Measurements from ENCODE around the gene SERPINA1.
"Not testable (repeated sequence)": the region's sequence is repeated elsewhere in the genome, so short reads cannot be mapped to it uniquely, and the experiment has no call there.

Gene SERPINA1

GRCh38 chr14:94363151-94363624 is 25.2 kb downstream of the SERPINA1 start:
- Histone ChIP-seq H3K27ac (ENCODE audit: low read length) (no peak overlapping the region), H3K36me3 (ENCODE audit: insufficient read depth, low read depth, low read length) (no peaks in the 10 kb centered on the region), H3K27me3 (ENCODE audit: insufficient read depth, low read length) (no peaks in the 10 kb centered on the region), H3K9me3 (ENCODE audit: insufficient read depth, low read depth, low read length) (no peaks in the 10 kb centered on the region), H3K4me3 (ENCODE audit: low read length) (no peak overlapping the region), H3K9ac (ENCODE audit: low read depth, low read length) (no peak overlapping the region), H3K4me1 (ENCODE audit: insufficient read depth, low read length) (no peaks in the 10 kb centered on the region)

- Histone ChIP-seq H3K36me3 (ENCODE audit: insufficient read depth, low read depth, low read length) (no peaks in the 10 kb centered on the region), H3K4me3 (ENCODE audit: low read length) (no peak overlapping the region), H3K27ac (ENCODE audit: low read length) (no peak overlapping the region), H3K9me3 (ENCODE audit: insufficient read depth, low read depth, low read length) (no peaks in the 10 kb centered on the region), H3K9ac (ENCODE audit: low read depth, low read length) (no peak overlapping the region), H3K4me1 (ENCODE audit: insufficient read depth, low read length) (no peaks in the 10 kb centered on the region), H3K27me3 (ENCODE audit: insufficient read depth, low read length) (no peaks in the 10 kb centered on the region)
Measured at GRCh38 chr14:94362614-94363133, 25.7 kb downstream of the SERPINA1 start.

- H3K4me3 ChIP-seq (ENCODE audit: low read length): no peak overlapping the region
- H3K36me3 ChIP-seq (ENCODE audit: insufficient read depth, low read depth, low read length): no peaks in the 10 kb centered on the region
- no peak overlapping the region for H3K9ac ChIP-seq (ENCODE audit: low read depth, low read length)
- no peak overlapping the region for H3K27ac ChIP-seq (ENCODE audit: low read length)
- no peaks in the 10 kb centered on the region for H3K27me3 ChIP-seq (ENCODE audit: insufficient read depth, low read length)
- H3K9me3 ChIP-seq (ENCODE audit: insufficient read depth, low read depth, low read length): no peaks in the 10 kb centered on the region
- no peaks in the 10 kb centered on the region for H3K4me1 ChIP-seq (ENCODE audit: insufficient read depth, low read length)
Measured at GRCh38 chr14:94361682-94362081, 26.7 kb downstream of the SERPINA1 start.

- no peak overlapping the region for H3K27ac ChIP-seq (ENCODE audit: low read length)
- no peak overlapping the region for H3K9ac ChIP-seq (ENCODE audit: low read depth, low read length)
- no peaks in the 10 kb centered on the region for H3K27me3 ChIP-seq (ENCODE audit: insufficient read depth, low read length)
- no peaks in the 10 kb centered on the region for H3K36me3 ChIP-seq (ENCODE audit: insufficient read depth, low read depth, low read length)
- no peaks in the 10 kb centered on the region for H3K4me1 ChIP-seq (ENCODE audit: insufficient read depth, low read length)
- no peak overlapping the region for H3K4me3 ChIP-seq (ENCODE audit: low read length)
- no peaks in the 10 kb centered on the region for H3K9me3 ChIP-seq (ENCODE audit: insufficient read depth, low read depth, low read length)
Measured at GRCh38 chr14:94360945-94361565, 27.3 kb downstream of the SERPINA1 start.

GRCh38 chr14:94357166-94357565 is 31.2 kb downstream of the SERPINA1 start:
- Histone ChIP-seq H3K4me3 (ENCODE audit: low read length) (no peak overlapping the region), H3K27me3 (ENCODE audit: insufficient read depth, low read length) (no peaks in the 10 kb centered on the region), H3K9me3 (ENCODE audit: insufficient read depth, low read depth, low read length) (peaks cover 5% of the 10 kb centered on the region; the same call in 1 of the 2 replicates), H3K27ac (ENCODE audit: low read length) (no peak overlapping the region), H3K36me3 (ENCODE audit: insufficient read depth, low read depth, low read length) (no peaks in the 10 kb centered on the region), H3K9ac (ENCODE audit: low read depth, low read length) (no peak overlapping the region), H3K4me1 (ENCODE audit: insufficient read depth, low read length) (no peaks in the 10 kb centered on the region)

- H3K27ac ChIP-seq (ENCODE audit: low read length): no peak overlapping the region
- H3K9me3 ChIP-seq (ENCODE audit: insufficient read depth, low read depth, low read length): peaks cover 5% of the 10 kb centered on the region; the same call in 1 of the 2 replicates
Measured at GRCh38 chr14:94356379-94357056, 31.9 kb downstream of the SERPINA1 start.

GRCh38 chr14:94355191-94355794 is 33.1 kb downstream of the SERPINA1 start:
- Histone ChIP-seq H3K9me3 (ENCODE audit: insufficient read depth, low read depth, low read length) (peaks cover 5% of the 10 kb centered on the region; the same call in 1 of the 2 replicates), H3K27ac (ENCODE audit: low read length) (no peak overlapping the region), H3K9ac (ENCODE audit: low read depth, low read length) (no peak overlapping the region), H3K4me1 (ENCODE audit: insufficient read depth, low read length) (no peaks in the 10 kb centered on the region), H3K4me3 (ENCODE audit: low read length) (no peak overlapping the region), H3K27me3 (ENCODE audit: insufficient read depth, low read length) (no peaks in the 10 kb centered on the region), H3K36me3 (ENCODE audit: insufficient read depth, low read depth, low read length) (no peaks in the 10 kb centered on the region)

More at GRCh38 chr14:94356379-94357056, 31.9 kb downstream of the SERPINA1 start:
- Histone ChIP-seq H3K36me3 (ENCODE audit: insufficient read depth, low read depth, low read length) (no peaks in the 10 kb centered on the region), H3K4me3 (ENCODE audit: low read length) (no peak overlapping the region), H3K4me1 (ENCODE audit: insufficient read depth, low read length) (no peaks in the 10 kb centered on the region), H3K9ac (ENCODE audit: low read depth, low read length) (no peak overlapping the region), H3K27me3 (ENCODE audit: insufficient read depth, low read length) (no peaks in the 10 kb centered on the region)

GRCh38 chr14:94354638-94355185 is 33.7 kb downstream of the SERPINA1 start:
- no peak overlapping the region for H3K27ac ChIP-seq (ENCODE audit: low read length)
- H3K27me3 ChIP-seq (ENCODE audit: insufficient read depth, low read length): no peaks in the 10 kb centered on the region
- peaks cover 5% of the 10 kb centered on the region; the same call in 1 of the 2 replicates for H3K9me3 ChIP-seq (ENCODE audit: insufficient read depth, low read depth, low read length)
- no peak overlapping the region for H3K9ac ChIP-seq (ENCODE audit: low read depth, low read length)
- no peaks in the 10 kb centered on the region for H3K36me3 ChIP-seq (ENCODE audit: insufficient read depth, low read depth, low read length)
- no peak overlapping the region for H3K4me3 ChIP-seq (ENCODE audit: low read length)
- no peaks in the 10 kb centered on the region for H3K4me1 ChIP-seq (ENCODE audit: insufficient read depth, low read length)

- H3K4me3 ChIP-seq (ENCODE audit: low read length); H3K36me3 ChIP-seq (ENCODE audit: insufficient read depth, low read depth, low read length); H3K9me3 ChIP-seq (ENCODE audit: insufficient read depth, low read depth, low read length); H3K4me1 ChIP-seq (ENCODE audit: insufficient read depth, low read length); H3K27me3 ChIP-seq (ENCODE audit: insufficient read depth, low read length); H3K9ac ChIP-seq (ENCODE audit: low read depth, low read length); H3K27ac ChIP-seq (ENCODE audit: low read length): not testable (repeated sequence)
Measured at GRCh38 chr14:94354190-94354589, 34.2 kb downstream of the SERPINA1 start.

- Histone ChIP-seq H3K9me3 (ENCODE audit: insufficient read depth, low read depth, low read length) (peaks cover 5% of the 10 kb centered on the region; the same call in 1 of the 2 replicates), H3K36me3 (ENCODE audit: insufficient read depth, low read depth, low read length) (no peaks in the 10 kb centered on the region), H3K4me3 (ENCODE audit: low read length) (no peak overlapping the region), H3K27ac (ENCODE audit: low read length) (no peak overlapping the region), H3K4me1 (ENCODE audit: insufficient read depth, low read length) (no peaks in the 10 kb centered on the region), H3K27me3 (ENCODE audit: insufficient read depth, low read length) (no peaks in the 10 kb centered on the region), H3K9ac (ENCODE audit: low read depth, low read length) (no peak overlapping the region)
Measured at GRCh38 chr14:94349276-94349675, 39.1 kb downstream of the SERPINA1 start.

- H3K9me3 ChIP-seq (ENCODE audit: insufficient read depth, low read depth, low read length): peaks cover 5% of the 10 kb centered on the region; the same call in 1 of the 2 replicates
- H3K4me1 ChIP-seq (ENCODE audit: insufficient read depth, low read length): no peaks in the 10 kb centered on the region
- no peak overlapping the region for H3K9ac ChIP-seq (ENCODE audit: low read depth, low read length)
Measured at GRCh38 chr14:94348836-94349235, 39.6 kb downstream of the SERPINA1 start.

More at GRCh38 chr14:94348836-94349235, 39.6 kb downstream of the SERPINA1 start:
- Histone ChIP-seq H3K27ac (ENCODE audit: low read length) (no peak overlapping the region), H3K4me3 (ENCODE audit: low read length) (no peak overlapping the region), H3K36me3 (ENCODE audit: insufficient read depth, low read depth, low read length) (no peaks in the 10 kb centered on the region), H3K27me3 (ENCODE audit: insufficient read depth, low read length) (no peaks in the 10 kb centered on the region)
